ENCODE results near the gene CCIN. TPM values are rescaled to one million over a fixed set of nuclear protein-coding genes. Genes with fewer than 3 reads are reported as not detected.

Gene CCIN
- total and polyA plus RNA-seq, 2 of the 13 experiments (the other 11 are each of a cell fraction or from before 2014, with no cell fraction given): not detected

DNA sequence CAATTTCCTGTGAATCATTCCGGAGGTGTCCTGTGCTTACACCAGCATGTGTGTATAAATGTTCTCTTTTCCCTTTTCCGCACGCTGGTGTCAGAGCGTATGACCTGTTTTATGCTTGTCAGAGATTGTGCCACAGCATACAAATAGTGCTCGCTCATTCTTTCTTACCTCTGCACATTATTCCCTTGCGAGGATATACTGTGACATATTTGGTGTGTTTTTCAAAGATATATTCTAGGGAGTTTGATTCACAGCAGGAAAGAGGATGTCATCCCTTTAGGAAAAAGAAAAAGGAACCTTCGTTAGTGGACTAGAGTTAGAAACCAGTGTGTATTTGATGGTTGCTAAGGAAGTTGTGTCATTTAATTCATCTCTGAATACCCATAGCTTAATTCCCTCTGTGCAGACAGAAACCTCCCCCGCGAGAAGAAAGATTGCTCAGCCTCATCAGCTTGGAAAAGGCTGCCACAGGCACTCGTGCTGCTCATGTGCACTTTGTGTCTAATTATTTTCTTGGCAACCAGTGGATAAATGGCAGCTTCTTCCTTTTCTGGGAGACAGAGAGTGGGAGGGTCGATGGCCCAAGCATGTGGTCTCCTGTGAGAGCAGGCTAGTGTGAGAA, 14.7 kb upstream of the CCIN start:
- H3K27ac ChIP-seq (ENCODE audit: extremely low read length, insufficient read depth, low read length): no peak overlapping the region
- DNase-seq (ENCODE audit: low spot score) (no peak), FAIRE-seq (no peak), ATAC-seq (no peak)
- no peak overlapping the region for H3K9ac ChIP-seq (ENCODE audit: insufficient read depth, low read depth, low read length)
- intact Hi-C loops (cut with micrococcal nuclease; ENCODE audit: unreplicated experiment) (no loop called here), in situ Hi-C loops (cut with HindIII; ENCODE audit: extremely low pct_ligation_motif_present, low pct_unique_long_range_greater_than_20kb) (no loop called here)
- no peaks in the 10 kb centered on the region for H4K20me1 ChIP-seq (ENCODE audit: insufficient read depth, low read length)
- H3K4me1 ChIP-seq (ENCODE audit: insufficient read depth, low read length): peaks cover 23% of the 10 kb centered on the region
- no peak for TF ChIP-seq ETV5 (CRISPR knock-in tag; IDR thresholded peaks at IDR 0.05; ENCODE audit: borderline replicate concordance)
- TF ChIP-seq RBFOX2 (IDR thresholded peaks at IDR 0.05; ENCODE audit: low read depth, low read length): no peak
- TF ChIP-seq ELF4 (CRISPR knock-in tag; IDR thresholded peaks at IDR 0.05; ENCODE audit: borderline replicate concordance): no peak
- no peak for TF ChIP-seq ZFP36L2 (CRISPR knock-in tag; IDR thresholded peaks at IDR 0.05)
- TF ChIP-seq HNF4G (IDR thresholded peaks at IDR 0.05; ENCODE audit: borderline replicate concordance, low read depth, low read length): no peak
- no peak for TF ChIP-seq HNF4G (CRISPR knock-in tag; IDR thresholded peaks at IDR 0.05; ENCODE audit: borderline replicate concordance, low read depth)
- TF ChIP-seq, protein P1, sequence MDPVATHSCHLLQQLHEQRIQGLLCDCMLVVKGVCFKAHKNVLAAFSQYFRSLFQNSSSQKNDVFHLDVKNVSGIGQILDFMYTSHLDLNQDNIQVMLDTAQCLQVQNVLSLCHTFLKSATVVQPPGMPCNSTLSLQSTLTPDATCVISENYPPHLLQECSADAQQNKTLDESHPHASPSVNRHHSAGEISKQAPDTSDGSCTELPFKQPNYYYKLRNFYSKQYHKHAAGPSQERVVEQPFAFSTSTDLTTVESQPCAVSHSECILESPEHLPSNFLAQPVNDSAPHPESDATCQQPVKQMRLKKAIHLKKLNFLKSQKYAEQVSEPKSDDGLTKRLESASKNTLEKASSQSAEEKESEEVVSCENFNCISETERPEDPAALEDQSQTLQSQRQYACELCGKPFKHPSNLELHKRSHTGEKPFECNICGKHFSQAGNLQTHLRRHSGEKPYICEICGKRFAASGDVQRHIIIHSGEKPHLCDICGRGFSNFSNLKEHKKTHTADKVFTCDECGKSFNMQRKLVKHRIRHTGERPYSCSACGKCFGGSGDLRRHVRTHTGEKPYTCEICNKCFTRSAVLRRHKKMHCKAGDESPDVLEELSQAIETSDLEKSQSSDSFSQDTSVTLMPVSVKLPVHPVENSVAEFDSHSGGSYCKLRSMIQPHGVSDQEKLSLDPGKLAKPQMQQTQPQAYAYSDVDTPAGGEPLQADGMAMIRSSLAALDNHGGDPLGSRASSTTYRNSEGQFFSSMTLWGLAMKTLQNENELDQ (CRISPR knock-in tag; IDR thresholded peaks at IDR 0.05; ENCODE audit: borderline replicate concordance): no peak
- no peak for TF ChIP-seq TCF7 (IDR thresholded peaks at IDR 0.05; ENCODE audit: low read depth)
- no peak for TF ChIP-seq RFX3 (CRISPR knock-in tag; IDR thresholded peaks at IDR 0.05)
- TF ChIP-seq, protein P2, sequence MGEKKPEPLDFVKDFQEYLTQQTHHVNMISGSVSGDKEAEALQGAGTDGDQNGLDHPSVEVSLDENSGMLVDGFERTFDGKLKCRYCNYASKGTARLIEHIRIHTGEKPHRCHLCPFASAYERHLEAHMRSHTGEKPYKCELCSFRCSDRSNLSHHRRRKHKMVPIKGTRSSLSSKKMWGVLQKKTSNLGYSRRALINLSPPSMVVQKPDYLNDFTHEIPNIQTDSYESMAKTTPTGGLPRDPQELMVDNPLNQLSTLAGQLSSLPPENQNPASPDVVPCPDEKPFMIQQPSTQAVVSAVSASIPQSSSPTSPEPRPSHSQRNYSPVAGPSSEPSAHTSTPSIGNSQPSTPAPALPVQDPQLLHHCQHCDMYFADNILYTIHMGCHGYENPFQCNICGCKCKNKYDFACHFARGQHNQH (CRISPR knock-in tag; IDR thresholded peaks at IDR 0.05): no peak
- TF ChIP-seq, protein P3, sequence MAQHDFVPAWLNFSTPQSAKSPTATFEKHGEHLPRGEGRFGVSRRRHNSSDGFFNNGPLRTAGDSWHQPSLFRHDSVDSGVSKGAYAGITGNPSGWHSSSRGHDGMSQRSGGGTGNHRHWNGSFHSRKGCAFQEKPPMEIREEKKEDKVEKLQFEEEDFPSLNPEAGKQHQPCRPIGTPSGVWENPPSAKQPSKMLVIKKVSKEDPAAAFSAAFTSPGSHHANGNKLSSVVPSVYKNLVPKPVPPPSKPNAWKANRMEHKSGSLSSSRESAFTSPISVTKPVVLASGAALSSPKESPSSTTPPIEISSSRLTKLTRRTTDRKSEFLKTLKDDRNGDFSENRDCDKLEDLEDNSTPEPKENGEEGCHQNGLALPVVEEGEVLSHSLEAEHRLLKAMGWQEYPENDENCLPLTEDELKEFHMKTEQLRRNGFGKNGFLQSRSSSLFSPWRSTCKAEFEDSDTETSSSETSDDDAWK (CRISPR knock-in tag; IDR thresholded peaks at IDR 0.05): no peak
- no peak for TF ChIP-seq PHF8 (CRISPR knock-in tag; IDR thresholded peaks at IDR 0.05)
- no peak for TF ChIP-seq RORA (CRISPR knock-in tag; IDR thresholded peaks at IDR 0.05)
- no peak for TF ChIP-seq KAT7 (CRISPR knock-in tag; IDR thresholded peaks at IDR 0.05; ENCODE audit: borderline replicate concordance)
- TF ChIP-seq, protein P4, sequence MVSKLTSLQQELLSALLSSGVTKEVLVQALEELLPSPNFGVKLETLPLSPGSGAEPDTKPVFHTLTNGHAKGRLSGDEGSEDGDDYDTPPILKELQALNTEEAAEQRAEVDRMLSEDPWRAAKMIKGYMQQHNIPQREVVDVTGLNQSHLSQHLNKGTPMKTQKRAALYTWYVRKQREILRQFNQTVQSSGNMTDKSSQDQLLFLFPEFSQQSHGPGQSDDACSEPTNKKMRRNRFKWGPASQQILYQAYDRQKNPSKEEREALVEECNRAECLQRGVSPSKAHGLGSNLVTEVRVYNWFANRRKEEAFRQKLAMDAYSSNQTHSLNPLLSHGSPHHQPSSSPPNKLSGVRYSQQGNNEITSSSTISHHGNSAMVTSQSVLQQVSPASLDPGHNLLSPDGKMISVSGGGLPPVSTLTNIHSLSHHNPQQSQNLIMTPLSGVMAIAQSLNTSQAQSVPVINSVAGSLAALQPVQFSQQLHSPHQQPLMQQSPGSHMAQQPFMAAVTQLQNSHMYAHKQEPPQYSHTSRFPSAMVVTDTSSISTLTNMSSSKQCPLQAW (CRISPR knock-in tag; IDR thresholded peaks at IDR 0.05): no peak
- TF ChIP-seq THAP11 (CRISPR knock-in tag; IDR thresholded peaks at IDR 0.05): no peak
- TF ChIP-seq ZNF552 (CRISPR knock-in tag; IDR thresholded peaks at IDR 0.05; ENCODE audit: borderline replicate concordance): no peak
- TF ChIP-seq CCAR2 (optimal IDR thresholded peaks at IDR 0.05; ENCODE audit: low read depth, low read length): no peak
- no peak overlapping the region for H3K4me3 ChIP-seq (replicated peaks in 1 of 3; ENCODE audit: insufficient read depth in 1 of 3, low read depth in 2 of 3, low read length in 3 of 3)
- CTCF ChIA-PET (ENCODE audit: low intra/inter-chr PET ratio, low total read pairs): no interaction called here
- 51% methylated on average over 11 of the region's 11 CpGs for WGBS (ENCODE audit: low lambda C conversion rate)
- H2AFZ ChIP-seq (ENCODE audit: low read length): no peak overlapping the region
- H3K27me3 ChIP-seq (ENCODE audit: control insufficient read depth in 1 of 2, insufficient read depth in 2 of 2, low read length in 2 of 2): peaks cover 1 to 5% of the 10 kb centered on the region in 2 experiments; a peak in 2 of 5 replicates
- no peaks in the 10 kb centered on the region for H3K79me2 ChIP-seq (ENCODE audit: insufficient read depth, low read length)
- H3K36me3 ChIP-seq (replicated peaks in 1 of 2; ENCODE audit: control insufficient read depth in 1 of 2, insufficient read depth in 2 of 2, low read length in 2 of 2): no peaks in the 10 kb centered on the region
- H3K9me3 ChIP-seq (ENCODE audit: low read length): no peaks in the 10 kb centered on the region
- no peak overlapping the region for H3K4me2 ChIP-seq (ENCODE audit: low read depth, low read length)
- POLR2A ChIA-PET: no interaction called here
- no TSS peak for BruUV-seq (replicated peaks)

Measured in HepG2 (cell line).